SKM-1 treated with dmso at 0.1 percent for 144 hours (cell line): ENCODE data around the gene SRRM3.
"Not testable (repeated sequence)": the region's sequence is repeated elsewhere in the genome, so short reads cannot be mapped to it uniquely, and the experiment has no call there.

Experiments
- DNase-seq: peaks from one replicate; lab custom pipeline; 2025; ENCODE audit not compliant: unreplicated experiment; lab: John Stamatoyannopoulos, UW

SRRM3 gene, protein sequence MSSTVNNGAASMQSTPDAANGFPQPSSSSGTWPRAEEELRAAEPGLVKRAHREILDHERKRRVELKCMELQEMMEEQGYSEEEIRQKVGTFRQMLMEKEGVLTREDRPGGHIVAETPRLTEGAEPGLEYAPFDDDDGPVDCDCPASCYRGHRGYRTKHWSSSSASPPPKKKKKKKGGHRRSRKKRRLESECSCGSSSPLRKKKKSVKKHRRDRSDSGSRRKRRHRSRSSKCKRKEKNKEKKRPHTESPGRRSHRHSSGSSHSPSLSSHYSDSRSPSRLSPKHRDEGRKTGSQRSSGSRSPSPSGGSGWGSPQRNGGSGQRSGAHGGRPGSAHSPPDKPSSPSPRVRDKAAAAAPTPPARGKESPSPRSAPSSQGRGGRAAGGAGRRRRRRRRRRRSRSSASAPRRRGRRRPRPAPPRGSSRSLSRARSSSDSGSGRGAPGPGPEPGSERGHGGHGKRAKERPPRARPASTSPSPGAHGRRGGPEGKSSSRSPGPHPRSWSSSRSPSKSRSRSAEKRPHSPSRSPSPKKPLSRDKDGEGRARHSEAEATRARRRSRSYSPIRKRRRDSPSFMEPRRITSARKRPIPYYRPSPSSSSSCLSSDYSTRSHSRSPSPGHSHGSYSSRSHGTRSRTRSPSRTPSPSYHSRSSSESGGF

GRCh38 chr7:76201732-76202665, at the start of gene SRRM3:
Gene SRRM3, plus strand, starts transcription at chr7:76201896. Its CDS starts 33,171 bp downstream, at chr7:76235067.
- peak; percentile 60 for DNase-seq

- no peak for DNase-seq
Observed at GRCh38 chr7:76151932-76152331, 49.8 kb upstream of the SRRM3 start.

- not testable (repeated sequence) for DNase-seq
Observed at GRCh38 chr7:76153571-76154230, 48.0 kb upstream of the SRRM3 start.

- DNase-seq, result peak; percentile 74
Observed at GRCh38 chr7:76155938-76156337, 45.8 kb upstream of the SRRM3 start.

DNA sequence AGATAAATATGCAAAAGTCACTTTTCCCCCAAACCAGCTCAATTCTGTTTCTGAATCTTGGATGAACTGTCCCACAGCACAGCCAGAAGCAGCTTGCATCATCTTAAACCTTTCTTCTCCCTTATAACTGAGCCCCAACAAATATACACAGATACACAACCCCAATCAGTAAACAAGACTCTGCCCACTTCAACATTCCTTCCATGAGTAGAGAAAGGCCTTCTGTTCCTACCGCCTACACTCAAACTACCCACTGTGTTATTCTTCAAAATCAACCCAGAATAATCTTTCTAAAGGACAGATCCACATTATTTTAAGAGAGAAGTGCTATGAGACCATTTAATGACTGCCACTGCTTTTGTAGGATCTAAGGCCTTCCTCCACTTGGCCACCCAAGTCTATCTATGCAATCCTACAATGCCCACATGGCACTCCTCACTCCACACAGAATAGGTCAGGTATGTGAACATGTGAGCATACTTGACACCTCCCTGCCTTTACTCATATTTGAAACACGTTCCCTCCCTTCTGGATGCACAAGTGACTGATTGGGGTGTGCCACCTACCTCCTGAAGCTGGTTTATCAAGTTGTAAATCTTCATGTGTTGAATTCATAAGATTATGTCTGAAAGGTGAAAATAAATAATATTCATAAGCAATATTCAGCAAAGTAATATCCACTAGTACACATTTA, 44.6 kb upstream of the SRRM3 start:
- DNase-seq, result not testable (repeated sequence)

GRCh38 chr7:76158416-76158815, 43.3 kb upstream of the SRRM3 start:
- not testable (repeated sequence) for DNase-seq

DNA sequence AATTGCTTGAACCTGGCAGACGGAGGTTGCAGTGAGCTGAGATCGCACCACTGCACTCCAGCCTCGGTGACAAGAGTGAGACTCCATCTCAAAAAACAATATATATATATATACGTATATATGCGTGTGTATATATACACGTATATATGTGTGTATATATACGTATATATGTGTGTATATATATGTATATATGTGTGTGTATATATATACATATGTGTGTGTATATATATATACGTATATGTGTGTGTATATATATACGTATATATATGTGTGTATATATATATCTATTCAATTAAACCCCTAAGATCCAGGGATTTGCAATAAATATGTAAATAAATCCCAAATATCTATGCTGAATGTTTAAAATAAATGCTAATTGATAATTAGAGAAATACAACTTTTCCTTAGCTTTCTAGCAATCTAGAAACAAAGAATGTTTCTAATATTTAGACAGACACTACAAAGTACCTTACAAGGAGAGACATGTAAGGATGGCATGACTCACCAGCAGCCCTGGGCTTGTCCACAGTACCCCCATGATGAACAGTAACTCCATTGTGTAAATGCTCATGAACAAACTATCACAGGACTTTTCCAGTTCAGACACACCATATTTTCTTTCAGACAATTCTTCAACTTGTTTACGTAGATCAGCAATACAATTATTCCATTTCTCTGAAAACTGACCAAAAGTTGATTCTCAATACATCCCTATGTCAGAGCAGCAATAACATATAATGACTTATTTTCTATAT, 39.1 kb upstream of the SRRM3 start:
- not testable (repeated sequence) for DNase-seq

DNA sequence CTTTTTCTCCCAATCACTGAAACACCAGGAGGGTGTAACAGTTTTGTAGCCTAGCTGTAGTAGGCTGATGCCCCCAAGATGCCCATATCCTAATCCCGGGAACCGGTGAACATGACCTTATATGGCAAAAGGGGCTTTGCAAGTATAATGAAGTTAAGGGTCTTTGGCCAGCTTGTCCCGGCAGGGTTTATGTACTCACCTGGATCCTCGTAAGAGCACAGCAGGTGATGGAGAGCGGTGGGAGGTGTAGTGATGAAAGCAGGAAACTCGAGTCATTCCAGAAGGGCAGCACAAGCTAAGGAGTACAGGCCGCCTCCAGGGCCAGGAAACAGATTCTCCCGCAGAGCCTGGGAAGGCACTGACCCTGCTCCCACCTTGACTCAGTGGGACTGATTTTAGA, 37.9 kb upstream of the SRRM3 start:
- DNase-seq, result not testable (repeated sequence)

DNA sequence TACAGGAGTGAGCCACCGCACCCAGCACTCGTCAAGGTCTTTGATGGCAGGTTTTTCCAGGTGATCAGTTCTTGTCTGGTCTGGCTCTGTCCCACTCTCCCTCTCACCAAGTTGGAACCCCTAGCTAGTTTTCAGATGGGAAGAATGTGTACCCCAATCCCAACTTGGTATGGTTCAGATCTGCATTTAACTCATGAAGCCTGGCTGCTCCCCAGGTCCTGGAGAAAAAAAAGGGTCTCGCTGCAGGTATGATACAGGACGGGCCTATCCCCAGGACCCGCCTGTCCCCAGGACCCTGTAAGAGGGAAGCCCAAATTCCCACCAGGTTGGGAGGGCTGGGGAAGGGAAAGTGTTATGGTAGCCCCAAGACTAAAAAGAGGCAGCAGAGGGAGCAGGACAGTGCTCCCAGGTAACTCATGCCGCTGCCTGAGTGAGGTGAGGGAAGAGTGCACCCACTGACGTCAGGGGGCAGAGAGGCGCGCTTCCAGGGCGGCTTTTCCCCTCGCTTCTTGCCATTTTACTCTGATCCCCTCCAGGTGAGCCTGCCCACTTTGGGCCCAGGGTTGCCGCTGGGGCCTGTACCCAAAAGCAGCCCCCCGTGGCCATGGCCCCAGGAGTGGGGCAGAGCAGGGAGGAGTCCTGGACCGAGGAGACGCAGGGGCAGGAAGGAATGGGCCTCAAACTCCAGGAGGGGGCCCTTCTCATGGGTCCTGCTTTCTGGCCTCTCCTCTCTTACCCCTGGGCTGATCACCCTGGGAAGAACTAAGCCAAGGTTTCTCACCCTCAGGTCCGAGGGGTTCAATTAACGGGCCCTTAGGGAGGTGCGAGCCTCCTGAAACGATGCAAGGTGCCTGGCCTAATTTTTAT, 36.4 kb upstream of the SRRM3 start:
- no peak for DNase-seq

- no peak for DNase-seq
Observed at GRCh38 chr7:76165973-76166403, 35.7 kb upstream of the SRRM3 start.

DNA sequence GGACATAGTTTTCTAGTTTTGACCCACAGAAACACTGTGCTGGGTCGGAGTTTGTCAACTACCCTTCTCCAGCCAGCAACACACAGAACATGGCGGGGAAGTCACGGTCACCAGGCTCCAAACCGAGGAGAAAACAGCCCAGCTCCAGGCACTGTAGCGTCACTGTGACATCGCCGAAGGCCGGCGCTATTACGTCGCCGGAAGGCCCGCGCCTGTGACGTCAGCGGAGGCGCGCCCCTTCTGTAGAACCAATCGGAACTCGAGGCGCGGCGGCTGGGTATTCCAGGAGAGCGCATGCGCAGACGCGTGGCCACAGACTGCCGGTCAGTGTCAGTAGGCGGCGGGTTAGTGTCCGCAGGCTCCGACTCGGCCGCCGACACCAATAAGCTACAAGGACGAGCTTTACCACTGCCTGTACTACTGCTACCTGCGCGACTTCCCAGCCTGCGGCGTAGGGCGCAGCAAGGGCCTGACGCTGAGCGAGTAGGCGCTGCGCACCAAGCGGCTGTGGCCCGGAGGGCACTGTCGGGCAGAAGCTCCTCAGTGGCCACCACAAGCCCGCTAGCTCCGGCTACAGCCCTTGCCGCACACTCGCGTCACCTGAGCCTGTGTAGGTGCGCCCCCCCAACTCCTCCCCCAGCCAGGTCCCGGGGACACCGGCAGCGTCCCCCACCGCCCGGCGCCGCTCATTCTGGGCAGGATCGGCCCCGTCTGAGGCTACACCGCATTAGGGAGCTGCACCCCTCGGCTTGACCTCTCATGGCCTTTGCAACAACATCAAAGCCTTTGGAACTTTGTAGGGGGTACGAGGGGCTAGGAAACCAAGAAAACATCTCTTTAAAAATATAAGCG, 35.1 kb upstream of the SRRM3 start:
- DNase-seq, result peak; percentile 91

GRCh38 chr7:76173566-76174205, 28.0 kb upstream of the SRRM3 start:
- DNase-seq, result no peak

DNA sequence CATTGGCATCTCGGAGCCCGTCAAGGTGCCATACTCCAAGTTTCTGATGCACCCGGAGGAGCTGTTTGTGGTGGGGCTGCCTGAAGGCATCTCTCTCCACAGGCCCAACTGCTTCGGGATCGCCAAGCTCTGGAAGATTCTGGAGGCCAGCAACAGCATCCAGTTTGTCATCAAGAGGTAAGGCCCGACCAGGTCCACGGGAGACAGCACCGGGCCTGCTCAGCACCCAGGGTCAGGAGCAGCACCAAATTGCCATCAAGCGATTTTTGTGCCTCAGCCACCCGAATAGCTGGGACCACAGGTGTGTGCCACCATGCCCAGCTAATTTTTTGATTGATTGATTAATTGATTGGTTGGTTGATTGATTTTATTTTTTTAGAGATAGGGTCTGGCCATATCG, 24.7 kb upstream of the SRRM3 start:
- not testable (repeated sequence) for DNase-seq

DNA sequence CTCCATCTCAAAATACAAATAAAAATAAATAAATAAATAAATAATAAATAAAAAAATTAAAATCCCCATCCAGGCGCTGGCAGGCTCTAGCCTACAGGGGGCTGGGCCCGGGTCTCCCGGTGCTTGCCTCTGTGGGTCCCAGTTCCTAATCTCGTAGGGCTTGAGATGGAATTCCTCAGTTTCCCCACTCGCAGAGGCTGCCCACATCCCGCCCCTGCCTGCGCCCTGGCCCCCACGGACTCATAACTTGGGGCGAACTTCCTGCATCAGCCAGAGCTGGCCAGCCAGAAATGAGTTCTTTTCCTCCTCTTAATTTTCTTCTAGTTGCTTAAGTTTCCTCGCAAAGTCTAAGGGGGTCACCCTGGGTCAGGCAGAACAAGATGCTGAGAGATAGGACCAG, 22.0 kb upstream of the SRRM3 start:
- no peak for DNase-seq

DNA sequence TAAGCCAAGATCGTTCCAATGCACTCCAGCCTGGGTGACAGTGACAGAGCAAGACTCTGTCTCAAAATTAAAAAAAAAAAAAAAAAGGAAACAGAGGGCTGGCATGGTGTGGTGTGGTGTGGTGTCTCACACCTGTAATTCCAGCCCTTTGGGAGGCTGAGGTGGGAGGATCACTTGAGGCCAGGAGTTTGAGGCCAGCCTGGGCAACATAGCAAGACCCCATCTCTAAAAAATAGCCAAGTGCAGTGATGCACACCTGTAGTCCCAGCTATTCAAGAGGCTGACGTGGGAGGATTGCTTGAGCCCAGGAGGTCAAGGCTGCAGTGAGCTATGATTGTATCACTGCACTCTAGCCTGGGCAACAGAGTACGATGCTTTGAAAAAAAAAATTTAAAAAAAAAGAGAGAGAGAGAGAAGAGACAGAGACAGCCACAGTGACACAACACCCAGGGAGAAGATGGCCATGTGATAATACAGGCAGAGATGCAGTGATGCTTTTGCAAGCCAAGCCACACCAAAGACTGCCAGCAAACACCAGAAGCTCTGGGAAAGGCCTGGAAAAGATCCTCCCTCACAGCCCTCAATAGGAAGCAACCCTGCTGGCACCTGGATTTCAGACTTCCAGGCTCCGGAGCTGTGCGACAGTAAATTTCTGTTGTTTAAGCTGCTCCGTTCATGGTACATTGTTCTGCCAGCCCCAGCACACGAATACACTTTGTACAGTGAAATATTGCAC, 19.3 kb upstream of the SRRM3 start:
- DNase-seq, result no peak

DNA sequence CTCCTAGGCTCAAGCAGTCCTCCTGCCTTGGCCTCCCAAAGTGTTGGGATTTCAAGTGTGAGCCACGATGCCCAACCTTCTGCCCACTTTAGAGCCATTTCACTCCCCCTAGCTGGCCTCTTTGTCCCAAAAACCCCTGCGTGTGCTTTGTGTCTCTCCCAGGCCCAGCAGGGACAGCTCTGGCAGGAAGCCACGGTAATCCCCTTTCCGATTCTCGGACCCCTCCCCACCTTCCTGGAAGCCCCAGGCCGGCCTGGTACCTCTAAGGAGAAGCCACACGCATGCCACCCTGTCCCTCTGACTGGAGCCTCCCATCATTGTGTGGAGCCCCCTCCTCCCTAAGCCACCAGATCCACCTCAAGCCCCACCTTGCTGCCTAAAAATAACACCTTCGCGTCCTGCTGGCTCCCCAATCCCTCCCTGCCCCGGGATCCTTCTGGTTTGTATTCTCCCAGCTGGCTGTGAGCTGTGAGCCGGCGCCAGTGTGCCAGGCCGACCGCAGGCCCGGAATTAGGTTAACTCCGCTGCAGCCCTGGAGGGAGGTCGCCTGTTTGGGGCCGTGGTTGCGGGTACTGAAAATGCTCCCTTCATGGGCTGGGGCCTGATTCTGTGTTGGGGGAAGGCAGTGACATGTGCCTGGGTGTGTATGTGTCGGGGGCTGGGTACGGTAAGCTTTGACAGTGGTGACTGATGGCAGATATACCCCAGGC, 16.4 kb upstream of the SRRM3 start:
- no peak for DNase-seq
